HG03378 (cell line): ENCODE results near the gene RNF183.
"Not testable (repeated sequence)": the region's sequence is repeated elsewhere in the genome, so short reads cannot be mapped to it uniquely, and the experiment has no call there.

Experiments used
- ATAC-seq: cut with Tn5 transposase; IDR thresholded peaks from one replicate; pipeline ENCODE4 v1.9.1; 2021; ENCODE audit warnings: mild to moderate bottlenecking, moderate library complexity; ENCODE audit not compliant: unreplicated experiment

RNF183 gene

GRCh38 chr9:113317777-113318176 is 14.6 kb upstream of the RNF183 start:
- no peak for ATAC-seq

GRCh38 chr9:113316030-113316429 is 12.9 kb upstream of the RNF183 start:
- no peak for ATAC-seq

GRCh38 chr9:113315231-113315630 is 12.1 kb upstream of the RNF183 start:
- ATAC-seq, result no peak

- no peak for ATAC-seq
Observed at GRCh38 chr9:113313261-113313660, 10.1 kb upstream of the RNF183 start.

- no peak for ATAC-seq
Observed at GRCh38 chr9:113311961-113312360, 8.8 kb upstream of the RNF183 start.

- no peak for ATAC-seq
Observed at GRCh38 chr9:113310538-113310937, 7.4 kb upstream of the RNF183 start.

- no peak for ATAC-seq
Observed at GRCh38 chr9:113309204-113309813, 6.1 kb upstream of the RNF183 start.

GRCh38 chr9:113307396-113307975 is 4.3 kb upstream of the RNF183 start:
- no peak for ATAC-seq

- no peak for ATAC-seq
Observed at GRCh38 chr9:113306566-113306965, 3.4 kb upstream of the RNF183 start.

GRCh38 chr9:113301548-113301947 is 1.6 kb downstream of the RNF183 start:
- ATAC-seq, result no peak

- no peak for ATAC-seq
Observed at GRCh38 chr9:113299800-113300292, 3.3 kb downstream of the RNF183 start.

GRCh38 chr9:113298924-113299770 is 4.0 kb downstream of the RNF183 start:
- ATAC-seq, result no peak

- no peak for ATAC-seq
Observed at GRCh38 chr9:113298311-113298710, 4.9 kb downstream of the RNF183 start.

GRCh38 chr9:113296796-113297558 is 6.2 kb downstream of the RNF183 start:
- ATAC-seq, result no peak

GRCh38 chr9:113296247-113296646 is 6.9 kb downstream of the RNF183 start:
- ATAC-seq, result not testable (repeated sequence)

GRCh38 chr9:113293285-113293878 is 9.8 kb downstream of the RNF183 start:
- no peak for ATAC-seq

- no peak for ATAC-seq
Observed at GRCh38 chr9:113290052-113290607, 13.0 kb downstream of the RNF183 start.

GRCh38 chr9:113289091-113289490 is 14.1 kb downstream of the RNF183 start:
- no peak for ATAC-seq

- no peak for ATAC-seq
Observed at GRCh38 chr9:113281356-113281755, 21.8 kb downstream of the RNF183 start.

- ATAC-seq, result no peak
Observed at GRCh38 chr9:113278840-113279239, 24.3 kb downstream of the RNF183 start.
